ENCODE measurements around the gene COMMD3. TPM values are rescaled to one million over a fixed set of nuclear protein-coding genes. Genes with fewer than 3 reads are reported as not detected.

The COMMD3 gene
- total and polyA plus RNA-seq, 2 donors (not counting 3 experiments of a cell fraction or from before 2014, with no cell fraction given), result 22.5 to 48.9 TPM

DNA sequence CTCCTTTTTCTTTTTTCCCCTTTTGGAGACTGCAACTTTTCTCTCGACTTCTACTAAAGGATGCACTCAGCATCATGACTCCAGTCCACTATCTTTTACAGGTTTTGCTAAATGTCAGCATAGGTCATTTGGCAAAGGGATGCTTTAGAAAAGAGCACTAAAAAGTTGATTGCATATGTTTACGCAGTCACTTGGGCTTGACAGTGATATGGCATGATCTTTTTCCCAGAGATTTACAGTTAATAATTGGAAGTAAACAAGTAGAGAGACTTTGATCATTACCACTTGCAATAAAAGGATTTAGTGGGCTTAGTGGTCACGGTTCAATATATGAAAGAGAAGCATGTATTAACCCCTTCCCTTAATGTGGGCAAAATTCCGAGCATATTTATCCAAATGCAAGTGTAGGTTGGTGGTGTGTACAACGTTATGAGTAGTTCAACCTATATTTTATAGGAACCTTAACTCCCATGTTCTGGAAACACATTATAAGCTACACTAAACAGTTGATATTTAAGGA is 6.5 kb downstream of the COMMD3 start:
- no peak for FAIRE-seq
- H2AFZ ChIP-seq (ENCODE audit: low read depth, low read length), result no peak overlapping the region
- no peaks in the 10 kb centered on the region for H3K9me1 ChIP-seq (replicated peaks; ENCODE audit: control insufficient read depth, extremely low read depth, insufficient read depth, low read length)
- H3K4me1 ChIP-seq (ENCODE audit: control insufficient read depth, extremely low read depth, insufficient read depth, low read length), result peaks cover 23% of the 10 kb centered on the region
- DNase-seq (ENCODE audit: low read depth, low spot score), result no peak
- no peaks in the 10 kb centered on the region for H3K9me3 ChIP-seq (replicated peaks; ENCODE audit: control insufficient read depth, insufficient read depth, low read length)
- intact Hi-C loops (cut with micrococcal nuclease) (loop anchor here (5.0 to 10.0 kb wide), 2 partner anchors 665 to 798 kb away; partner anchors contain the start of gene SKIDA1), dilution Hi-C loops (cut with MboI; ENCODE audit: extremely low pct_ligation_motif_present, low sequenced_read_pairs) (no loop called here)
- peak overlapping the region; percentile 35 for H3K4me2 ChIP-seq (ENCODE audit: insufficient read depth, low read length)
- H4K20me1 ChIP-seq (replicated peaks; ENCODE audit: control insufficient read depth, extremely low read depth, insufficient read depth, low read length), result peaks cover 10% of the 10 kb centered on the region
- no peaks in the 10 kb centered on the region for H3K36me3 ChIP-seq (ENCODE audit: control insufficient read depth in 2 of 2, extremely low read depth in 1 of 2, insufficient read depth in 2 of 2, low read length in 2 of 2)
- no peak overlapping the region for H3K9ac ChIP-seq (replicated peaks; ENCODE audit: extremely low read depth, insufficient read depth, low read length)
- TF ChIP-seq POLR2AphosphoS5 (IDR thresholded peaks at IDR 0.05; ENCODE audit: insufficient read depth, low read depth, low read length) (no peak), EZH2 (IDR thresholded peaks at IDR 0.05; ENCODE audit: borderline replicate concordance, low read depth, low read length, severe bottlenecking) (peak; percentile 75)
- no TSS peak for BruUV-seq (replicated peaks)
- H3K4me3 ChIP-seq (replicated peaks in 1 of 3; ENCODE audit: insufficient read depth in 1 of 3, low read depth in 1 of 3, low read length in 3 of 3), result peak overlapping the region in 2 of 3 experiments; percentile 40 to 96
- POLR2A ChIA-PET, result no interaction called here
- peaks cover 23 to 32% of the 10 kb centered on the region in 2 experiments for H3K27me3 ChIP-seq (ENCODE audit: control insufficient read depth in 2 of 2, insufficient read depth in 2 of 2, low read length in 2 of 2)
- H3K79me2 ChIP-seq (ENCODE audit: control insufficient read depth, insufficient read depth, low read length), result no peaks in the 10 kb centered on the region
- CTCF ChIA-PET, result interaction anchor here (0.6 to 1.6 kb wide), 3 partner anchors 16 to 666 kb away, joined by 3 to 7 read pairs (median 6); no protein-coding TSS in a partner anchor
- no peak overlapping the region for H3K27ac ChIP-seq (ENCODE audit: insufficient read depth, low read depth, low read length)

DNA sequence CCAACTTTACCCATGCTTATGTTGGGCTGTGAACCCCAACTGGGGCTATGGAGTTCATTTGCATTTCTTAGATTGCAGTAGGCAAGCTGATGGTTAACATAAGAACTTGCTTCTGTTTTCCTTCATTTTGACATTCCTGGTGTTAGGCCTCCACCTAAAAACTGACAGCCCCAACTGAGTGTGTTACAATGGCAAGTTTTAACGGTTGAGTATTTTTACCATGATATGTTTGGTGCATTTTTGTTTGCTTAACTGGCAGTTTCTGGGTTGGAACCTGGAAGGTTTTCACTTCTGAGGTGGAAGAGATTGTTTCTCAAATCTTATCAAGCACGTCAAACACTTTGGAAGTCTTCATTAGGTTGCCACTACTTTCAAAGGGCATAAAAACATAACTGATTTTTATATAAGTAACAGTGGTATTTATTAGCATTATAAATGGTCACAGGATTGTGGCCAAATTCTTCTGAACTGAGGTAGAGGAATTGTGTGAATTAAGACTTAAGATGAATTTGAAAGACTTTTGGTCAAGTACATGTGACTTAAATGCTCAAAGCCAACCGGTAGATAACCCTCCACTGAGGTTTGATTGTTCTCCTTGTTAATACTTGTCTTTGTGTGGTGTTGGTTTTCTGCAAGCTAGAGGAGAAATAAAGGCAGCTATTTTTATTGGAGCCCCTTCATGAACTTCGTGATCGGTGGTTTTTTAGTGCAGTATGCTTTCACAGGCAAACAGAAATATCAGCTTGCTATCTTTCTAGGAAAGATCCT is 7.5 kb downstream of the COMMD3 start:
- Histone ChIP-seq H2AFZ (ENCODE audit: low read depth, low read length) (no peak overlapping the region), H3K79me2 (ENCODE audit: control insufficient read depth, insufficient read depth, low read length) (no peaks in the 10 kb centered on the region), H3K9ac (replicated peaks; ENCODE audit: extremely low read depth, insufficient read depth, low read length) (no peak overlapping the region), H3K4me2 (ENCODE audit: insufficient read depth, low read length) (no peak overlapping the region), H3K27ac (ENCODE audit: insufficient read depth, low read depth, low read length) (no peak overlapping the region), H3K9me1 (replicated peaks; ENCODE audit: control insufficient read depth, extremely low read depth, insufficient read depth, low read length) (no peaks in the 10 kb centered on the region), H3K36me3 (ENCODE audit: control insufficient read depth in 2 of 2, extremely low read depth in 1 of 2, insufficient read depth in 2 of 2, low read length in 2 of 2) (no peaks in the 10 kb centered on the region), H3K9me3 (replicated peaks; ENCODE audit: control insufficient read depth, insufficient read depth, low read length) (no peaks in the 10 kb centered on the region), H4K20me1 (replicated peaks; ENCODE audit: control insufficient read depth, extremely low read depth, insufficient read depth, low read length) (peaks cover 10% of the 10 kb centered on the region), H3K4me3 (replicated peaks in 1 of 3; ENCODE audit: insufficient read depth in 1 of 3, low read depth in 1 of 3, low read length in 3 of 3) (no peak overlapping the region), H3K4me1 (ENCODE audit: control insufficient read depth, extremely low read depth, insufficient read depth, low read length) (peaks cover 23% of the 10 kb centered on the region), H3K27me3 (ENCODE audit: control insufficient read depth in 2 of 2, insufficient read depth in 2 of 2, low read length in 2 of 2) (peaks cover 23 to 32% of the 10 kb centered on the region in 2 experiments)
- CTCF ChIA-PET, result interaction anchor here (0.6 kb wide), 1 partner anchor 15 kb away, joined by 3 read pairs; no protein-coding TSS in a partner anchor
- DNase-seq (ENCODE audit: low read depth, low spot score) (no peak), FAIRE-seq (no peak)
- TF ChIP-seq FOS (IDR thresholded peaks at IDR 0.05; ENCODE audit: borderline replicate concordance, insufficient read depth, low read length) (no peak), EZH2 (IDR thresholded peaks at IDR 0.05; ENCODE audit: borderline replicate concordance, low read depth, low read length, severe bottlenecking) (no peak), POLR2AphosphoS5 (IDR thresholded peaks at IDR 0.05; ENCODE audit: insufficient read depth, low read depth, low read length) (no peak), GATA2 (IDR thresholded peaks at IDR 0.05; ENCODE audit: insufficient read depth, insufficient read length, low read depth, low read length) (no peak), MYC (IDR thresholded peaks at IDR 0.05; ENCODE audit: low read depth, low read length) (no peak), JUN (IDR thresholded peaks at IDR 0.05; ENCODE audit: borderline replicate concordance, insufficient read depth, insufficient read length, low read depth) (no peak), POLR2A (IDR thresholded peaks at IDR 0.05; ENCODE audit: low read depth, low read length) (no peak)
- TF ChIP-seq, protein P1, sequence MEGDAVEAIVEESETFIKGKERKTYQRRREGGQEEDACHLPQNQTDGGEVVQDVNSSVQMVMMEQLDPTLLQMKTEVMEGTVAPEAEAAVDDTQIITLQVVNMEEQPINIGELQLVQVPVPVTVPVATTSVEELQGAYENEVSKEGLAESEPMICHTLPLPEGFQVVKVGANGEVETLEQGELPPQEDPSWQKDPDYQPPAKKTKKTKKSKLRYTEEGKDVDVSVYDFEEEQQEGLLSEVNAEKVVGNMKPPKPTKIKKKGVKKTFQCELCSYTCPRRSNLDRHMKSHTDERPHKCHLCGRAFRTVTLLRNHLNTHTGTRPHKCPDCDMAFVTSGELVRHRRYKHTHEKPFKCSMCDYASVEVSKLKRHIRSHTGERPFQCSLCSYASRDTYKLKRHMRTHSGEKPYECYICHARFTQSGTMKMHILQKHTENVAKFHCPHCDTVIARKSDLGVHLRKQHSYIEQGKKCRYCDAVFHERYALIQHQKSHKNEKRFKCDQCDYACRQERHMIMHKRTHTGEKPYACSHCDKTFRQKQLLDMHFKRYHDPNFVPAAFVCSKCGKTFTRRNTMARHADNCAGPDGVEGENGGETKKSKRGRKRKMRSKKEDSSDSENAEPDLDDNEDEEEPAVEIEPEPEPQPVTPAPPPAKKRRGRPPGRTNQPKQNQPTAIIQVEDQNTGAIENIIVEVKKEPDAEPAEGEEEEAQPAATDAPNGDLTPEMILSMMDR (IDR thresholded peaks at IDR 0.05; ENCODE audit: extremely low read depth in 1 of 2, insufficient read depth in 1 of 2, low read depth in 1 of 2, low read length in 2 of 2), result no peak
- TF ChIP-seq, protein P2, sequence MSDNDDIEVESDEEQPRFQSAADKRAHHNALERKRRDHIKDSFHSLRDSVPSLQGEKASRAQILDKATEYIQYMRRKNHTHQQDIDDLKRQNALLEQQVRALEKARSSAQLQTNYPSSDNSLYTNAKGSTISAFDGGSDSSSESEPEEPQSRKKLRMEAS (IDR thresholded peaks at IDR 0.05; ENCODE audit: insufficient read depth, insufficient read length), result no peak
- no TSS peak for BruUV-seq (replicated peaks)
- dilution Hi-C loops (cut with MboI; ENCODE audit: extremely low pct_ligation_motif_present, low sequenced_read_pairs), result no loop called here
- POLR2A ChIA-PET, result no interaction called here
- intact Hi-C loops (cut with micrococcal nuclease), result loop anchor here (5.0 to 10.0 kb wide), 2 partner anchors 664 to 799 kb away; partner anchors contain the start of gene SKIDA1

Data from endothelial cell of umbilical vein (primary cell).